Left forelimb (tissue), 1 donor: ENCODE results near the gene HHAT.

Experiments used
- DNase-seq: peaks from one replicate; pipeline ENCODE4 v3.0.0-alpha.2; 2018; ENCODE audit warnings: low spot score

The HHAT gene

GRCh38 chr1:210600421-210601159 lies 271.9 kb downstream of the HHAT start:
- no peak for DNase-seq

- DNase-seq, result no peak
Measured at GRCh38 chr1:210603123-210603522, 274.4 kb downstream of the HHAT start.

- no peak for DNase-seq
Measured at GRCh38 chr1:210605099-210605498, 276.4 kb downstream of the HHAT start.

- DNase-seq, result no peak
Measured at GRCh38 chr1:210607361-210607760, 278.7 kb downstream of the HHAT start.

- DNase-seq, result no peak
Measured at GRCh38 chr1:210608767-210609166, 280.1 kb downstream of the HHAT start.

GRCh38 chr1:210616356-210616755 lies 287.7 kb downstream of the HHAT start:
- no peak for DNase-seq

GRCh38 chr1:210617293-210617692 lies 288.6 kb downstream of the HHAT start:
- no peak for DNase-seq

- no peak for DNase-seq
Measured at GRCh38 chr1:210618369-210618768, 289.7 kb downstream of the HHAT start.

GRCh38 chr1:210620867-210621488 lies 292.3 kb downstream of the HHAT start:
- DNase-seq, result no peak

GRCh38 chr1:210621712-210622111 lies 293.0 kb downstream of the HHAT start:
- DNase-seq, result no peak

- no peak for DNase-seq
Measured at GRCh38 chr1:210624722-210625121, 296.0 kb downstream of the HHAT start.

- no peak for DNase-seq
Measured at GRCh38 chr1:210625715-210626114, 297.0 kb downstream of the HHAT start.

- no peak for DNase-seq
Measured at GRCh38 chr1:210626341-210626740, 297.6 kb downstream of the HHAT start.

- no peak for DNase-seq
Measured at GRCh38 chr1:210627755-210628154, 299.1 kb downstream of the HHAT start.

- no peak for DNase-seq
Measured at GRCh38 chr1:210629276-210629675, 300.6 kb downstream of the HHAT start.

- no peak for DNase-seq
Measured at GRCh38 chr1:210631399-210631798, 302.7 kb downstream of the HHAT start.

- no peak for DNase-seq
Measured at GRCh38 chr1:210633140-210633539, 304.4 kb downstream of the HHAT start.

GRCh38 chr1:210633636-210634035 lies 304.9 kb downstream of the HHAT start:
- no peak for DNase-seq

GRCh38 chr1:210635108-210635507 lies 306.4 kb downstream of the HHAT start:
- no peak for DNase-seq

GRCh38 chr1:210641582-210641981 lies 312.9 kb downstream of the HHAT start:
- DNase-seq, result no peak

- DNase-seq, result no peak
Measured at GRCh38 chr1:210645582-210646257, 317.0 kb downstream of the HHAT start.

GRCh38 chr1:210646258-210646616 lies 317.5 kb downstream of the HHAT start:
- no peak for DNase-seq
